ENCODE data around the gene ZNF444.

DNA sequence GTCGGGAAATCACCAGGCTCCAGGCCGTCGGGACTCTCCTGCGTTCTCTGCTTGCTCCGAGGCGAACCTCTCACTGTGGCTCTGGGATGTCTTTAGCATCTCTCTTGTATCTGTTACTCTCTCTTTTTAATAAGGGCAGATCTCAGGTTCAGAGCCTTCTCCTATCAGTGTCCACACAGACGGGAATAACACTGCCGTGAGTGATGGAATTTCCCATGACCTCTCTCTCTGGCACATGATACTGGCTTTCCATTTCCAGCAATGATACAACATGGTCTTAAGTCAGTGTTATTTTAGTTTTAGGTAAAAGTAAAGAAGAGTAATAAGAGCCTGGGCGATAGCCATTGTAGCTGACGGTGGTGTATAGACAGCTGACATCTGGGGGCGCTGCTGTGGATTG is 9.3 kb downstream of the ZNF444 start:
- TF ChIP-seq CTCF (IDR thresholded peaks at IDR 0.05) (no peak), POLR2A (IDR thresholded peaks at IDR 0.05) (no peak)
